HG03025 (cell line): ENCODE results near the gene TTC36.
"Not testable (repeated sequence)": the region's sequence is repeated elsewhere in the genome, so short reads cannot be mapped to it uniquely, and the experiment has no call there.

ENCODE experiments used
- ATAC-seq: cut with Tn5 transposase; IDR thresholded peaks from one replicate; pipeline ENCODE4 v1.9.1; 2021; ENCODE audit warnings: mild to moderate bottlenecking, moderate library complexity; ENCODE audit not compliant: unreplicated experiment, low FRiP score

Gene TTC36, protein sequence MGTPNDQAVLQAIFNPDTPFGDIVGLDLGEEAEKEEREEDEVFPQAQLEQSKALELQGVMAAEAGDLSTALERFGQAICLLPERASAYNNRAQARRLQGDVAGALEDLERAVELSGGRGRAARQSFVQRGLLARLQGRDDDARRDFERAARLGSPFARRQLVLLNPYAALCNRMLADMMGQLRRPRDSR

DNA sequence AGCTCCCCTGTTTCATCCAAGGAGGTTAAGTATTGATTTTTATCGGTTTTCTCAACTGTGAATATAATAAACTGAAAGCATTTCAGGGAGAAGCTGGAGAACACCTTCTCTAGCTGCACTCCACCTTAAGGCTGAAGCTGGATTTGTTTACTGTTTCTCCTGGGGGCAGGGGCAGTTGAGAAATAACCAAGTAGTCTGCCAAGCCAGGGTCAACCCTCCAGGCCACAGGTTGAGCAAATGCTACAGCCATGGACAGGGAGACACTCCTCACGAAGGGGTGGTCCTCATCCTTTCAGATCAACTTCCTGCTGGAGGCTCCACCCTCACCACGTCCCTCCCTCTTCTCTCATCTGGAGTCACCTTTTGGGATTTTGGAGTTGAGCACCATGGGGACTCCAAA lies at the start of gene TTC36:
Gene TTC36, plus strand, starts transcription at position 366 of the 400 bp plus-strand sequence. Its CDS starts 21 bp downstream, at position 387.
- no peak for ATAC-seq

DNA sequence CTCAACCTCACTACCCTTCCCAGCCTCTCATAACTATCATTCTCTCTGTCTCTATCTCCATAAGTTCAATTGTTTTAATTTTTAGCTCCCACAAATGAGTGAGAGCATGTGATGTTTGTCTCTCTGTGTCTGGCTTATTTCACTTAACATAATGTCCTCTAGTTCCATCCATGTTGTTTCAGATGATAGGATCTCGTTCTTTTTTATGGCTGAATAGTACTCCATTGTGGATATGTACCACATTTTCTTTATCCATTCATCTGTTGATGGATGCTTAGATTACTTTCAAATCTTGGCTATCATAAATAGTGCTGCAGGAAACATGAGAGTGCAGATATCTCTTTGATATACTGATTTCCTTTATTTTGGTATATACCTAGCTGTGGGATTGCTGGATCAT lies 46.0 kb upstream of the TTC36 start:
- ATAC-seq, result not testable (repeated sequence)

DNA sequence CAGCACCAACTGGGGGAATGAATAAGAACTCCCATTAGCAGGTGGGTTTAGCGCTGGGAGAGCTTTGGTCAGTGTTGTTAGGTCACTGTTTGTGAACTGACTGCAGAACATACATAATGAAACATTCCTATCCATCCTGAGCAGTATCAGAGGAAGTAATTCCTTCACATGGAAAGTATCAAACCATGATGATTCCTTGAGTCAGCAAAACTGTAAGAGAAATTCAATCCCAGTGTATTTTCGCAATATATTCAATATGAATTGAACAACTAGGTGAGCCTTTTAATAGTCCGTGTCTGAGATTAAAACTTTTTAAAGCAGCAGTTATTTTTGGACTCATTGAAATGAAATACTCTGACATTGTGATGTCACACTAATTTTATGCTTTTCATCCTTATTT lies 42.9 kb upstream of the TTC36 start:
- ATAC-seq, result no peak

DNA sequence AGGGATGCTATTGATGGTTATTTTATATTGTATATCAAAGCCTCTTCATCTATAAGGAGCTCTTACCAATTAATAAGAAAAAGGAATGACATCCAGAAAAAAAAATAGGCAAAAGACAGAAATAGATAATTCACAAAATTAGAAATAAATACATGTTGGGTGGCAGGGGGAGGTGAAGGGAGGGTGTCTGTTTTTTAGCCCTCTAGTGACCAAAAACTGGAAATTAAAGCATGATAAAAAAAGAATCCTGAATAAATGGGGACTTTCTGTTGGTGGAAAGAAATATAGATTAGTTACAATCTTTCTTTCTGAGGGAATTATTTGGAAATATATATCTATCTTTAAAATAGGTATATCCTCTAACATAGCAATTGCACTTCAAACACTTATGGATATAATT lies 42.0 kb upstream of the TTC36 start:
- ATAC-seq, result no peak

DNA sequence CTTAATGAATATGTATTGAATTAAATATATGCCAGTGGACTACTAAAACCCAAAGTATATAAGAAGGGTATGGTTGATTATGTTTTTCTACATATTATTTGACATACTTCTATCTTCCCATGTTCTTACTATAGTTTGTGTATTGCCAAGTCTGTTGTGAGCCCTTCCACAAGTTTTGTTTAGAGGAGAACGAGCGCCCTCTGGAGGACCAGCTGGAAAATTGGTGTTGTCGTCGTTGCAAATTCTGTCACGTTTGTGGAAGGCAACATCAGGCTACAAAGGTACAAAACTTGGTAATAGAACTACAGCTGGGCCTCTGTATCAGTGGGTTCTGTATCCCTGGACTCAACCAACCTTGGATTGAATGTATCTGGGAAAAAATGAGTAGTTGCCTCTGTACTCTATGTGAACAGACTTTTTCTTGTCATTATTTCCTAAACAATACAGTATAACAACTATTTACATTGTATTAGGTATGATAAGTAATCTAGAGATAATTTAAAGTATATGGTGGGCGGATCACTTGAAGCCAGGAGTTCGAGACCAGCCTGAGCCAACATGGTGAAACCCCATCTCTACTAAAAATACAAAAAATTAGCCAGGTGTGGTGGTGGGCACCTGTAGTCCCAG lies 38.7 kb upstream of the TTC36 start:
- no peak for ATAC-seq

DNA sequence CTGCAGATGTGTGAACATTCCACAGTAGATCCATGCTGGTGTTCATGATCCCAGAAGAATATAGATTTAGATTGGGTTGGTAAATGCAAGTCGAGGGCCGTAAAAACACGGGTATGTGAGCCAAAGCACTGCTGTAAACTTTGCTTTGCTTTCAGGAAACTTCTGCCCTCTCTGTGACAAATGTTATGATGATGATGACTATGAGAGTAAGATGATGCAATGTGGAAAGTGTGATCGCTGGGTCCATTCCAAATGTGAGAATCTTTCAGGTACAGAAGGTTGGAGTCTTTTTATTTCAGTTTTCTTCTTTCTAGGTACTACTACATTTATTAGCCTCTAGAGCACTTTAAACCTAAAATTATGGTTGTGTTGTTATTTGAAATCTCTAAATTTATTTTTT lies 36.2 kb upstream of the TTC36 start:
- no peak for ATAC-seq

DNA sequence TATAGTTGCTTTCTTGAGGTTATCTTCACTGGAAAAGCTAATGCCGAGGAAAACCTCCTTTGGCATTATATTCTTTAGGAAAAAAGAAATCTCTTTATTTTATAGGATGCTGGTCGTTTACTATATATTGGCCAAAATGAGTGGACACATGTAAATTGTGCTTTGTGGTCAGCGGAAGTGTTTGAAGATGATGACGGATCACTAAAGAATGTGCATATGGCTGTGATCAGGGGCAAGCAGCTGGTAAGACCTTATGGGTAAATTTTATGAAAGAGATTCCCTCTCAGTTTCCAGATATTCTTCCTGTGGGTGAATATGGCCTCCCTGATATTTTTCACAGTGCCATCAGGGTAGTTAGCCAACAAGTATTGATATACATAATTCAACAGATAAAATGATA lies 29.4 kb upstream of the TTC36 start:
- ATAC-seq, result no peak

DNA sequence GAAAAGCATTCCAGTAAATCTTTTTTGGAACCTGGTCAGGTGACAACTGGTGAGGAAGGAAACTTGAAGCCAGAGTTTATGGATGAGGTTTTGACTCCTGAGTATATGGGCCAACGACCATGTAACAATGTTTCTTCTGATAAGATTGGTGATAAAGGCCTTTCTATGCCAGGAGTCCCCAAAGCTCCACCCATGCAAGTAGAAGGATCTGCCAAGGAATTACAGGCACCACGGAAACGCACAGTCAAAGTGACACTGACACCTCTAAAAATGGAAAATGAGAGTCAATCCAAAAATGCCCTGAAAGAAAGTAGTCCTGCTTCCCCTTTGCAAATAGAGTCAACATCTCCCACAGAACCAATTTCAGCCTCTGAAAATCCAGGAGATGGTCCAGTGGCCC lies 24.1 kb upstream of the TTC36 start:
- ATAC-seq, result no peak

DNA sequence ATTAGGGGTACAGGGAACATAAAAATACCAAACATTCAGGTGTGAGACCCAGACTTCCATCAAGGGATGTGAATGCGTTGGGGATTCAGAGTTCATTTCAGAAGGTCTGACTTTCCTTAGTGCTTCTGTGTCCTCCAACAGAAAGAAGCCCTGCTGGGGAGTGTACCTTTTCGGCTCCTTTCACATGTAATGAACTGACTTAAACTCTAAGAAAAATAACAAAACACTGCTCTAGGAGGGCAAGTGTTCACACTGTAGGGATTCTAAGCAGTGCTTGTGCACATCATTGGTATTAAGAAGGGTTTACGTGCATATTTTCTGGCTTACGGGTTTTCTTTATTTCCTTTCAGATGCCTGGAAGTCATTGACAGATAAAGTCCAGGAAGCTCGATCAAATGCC lies 15.7 kb upstream of the TTC36 start:
- ATAC-seq, result no peak

DNA sequence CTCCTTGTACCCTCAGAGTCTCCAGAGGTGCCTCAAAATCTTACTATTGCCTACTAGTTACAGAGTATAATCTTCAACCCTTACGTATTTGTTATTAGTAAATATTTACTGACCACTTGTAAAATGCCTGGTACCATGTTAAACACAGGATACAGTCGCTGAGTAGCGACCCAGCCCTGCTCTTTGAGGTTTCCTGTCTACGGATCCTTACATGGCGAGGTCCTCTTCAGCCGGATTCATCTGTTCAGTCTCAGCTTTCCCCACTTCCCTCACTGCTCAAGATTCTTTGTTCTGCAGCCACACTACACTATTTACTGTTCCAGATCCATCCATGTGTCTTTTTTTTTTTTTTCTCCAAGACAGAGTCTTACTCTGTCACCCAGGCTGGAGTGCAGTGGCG lies 13.2 kb upstream of the TTC36 start:
- no peak for ATAC-seq

DNA sequence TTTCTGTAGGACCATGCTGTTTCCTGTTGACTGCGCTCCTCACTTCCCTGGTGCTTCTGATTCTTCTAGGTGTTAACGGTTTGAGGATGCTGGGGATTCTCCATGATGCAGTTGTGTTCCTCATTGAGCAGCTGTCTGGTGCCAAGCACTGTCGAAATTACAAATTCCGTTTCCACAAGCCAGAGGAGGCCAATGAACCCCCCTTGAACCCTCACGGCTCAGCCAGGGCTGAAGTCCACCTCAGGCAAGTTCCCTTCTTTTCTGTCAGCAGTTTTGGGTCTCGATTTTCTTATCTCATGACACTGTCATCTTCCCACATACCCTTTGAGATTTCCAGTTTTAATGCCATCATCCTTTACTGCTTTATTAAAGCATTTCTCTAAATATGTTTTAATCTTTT lies 7.7 kb upstream of the TTC36 start:
- ATAC-seq, result no peak

DNA sequence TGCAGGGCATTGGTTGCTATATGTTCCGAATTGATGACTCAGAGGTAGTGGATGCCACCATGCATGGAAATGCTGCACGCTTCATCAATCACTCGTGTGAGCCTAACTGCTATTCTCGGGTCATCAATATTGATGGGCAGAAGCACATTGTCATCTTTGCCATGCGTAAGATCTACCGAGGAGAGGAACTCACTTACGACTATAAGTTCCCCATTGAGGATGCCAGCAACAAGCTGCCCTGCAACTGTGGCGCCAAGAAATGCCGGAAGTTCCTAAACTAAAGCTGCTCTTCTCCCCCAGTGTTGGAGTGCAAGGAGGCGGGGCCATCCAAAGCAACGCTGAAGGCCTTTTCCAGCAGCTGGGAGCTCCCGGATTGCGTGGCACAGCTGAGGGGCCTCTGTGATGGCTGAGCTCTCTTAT lies 5.4 kb upstream of the TTC36 start:
- no peak for ATAC-seq

DNA sequence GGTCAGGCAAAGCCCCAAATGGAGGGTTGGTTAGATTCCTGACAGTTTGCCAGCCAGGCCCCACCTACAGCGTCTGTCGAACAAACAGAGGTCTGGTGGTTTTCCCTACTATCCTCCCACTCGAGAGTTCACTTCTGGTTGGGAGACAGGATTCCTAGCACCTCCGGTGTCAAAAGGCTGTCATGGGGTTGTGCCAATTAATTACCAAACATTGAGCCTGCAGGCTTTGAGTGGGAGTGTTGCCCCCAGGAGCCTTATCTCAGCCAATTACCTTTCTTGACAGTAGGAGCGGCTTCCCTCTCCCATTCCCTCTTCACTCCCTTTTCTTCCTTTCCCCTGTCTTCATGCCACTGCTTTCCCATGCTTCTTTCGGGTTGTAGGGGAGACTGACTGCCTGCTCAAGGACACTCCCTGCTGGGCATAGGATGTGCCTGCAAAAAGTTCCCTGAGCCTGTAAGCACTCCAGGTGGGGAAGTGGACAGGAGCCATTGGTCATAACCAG lies 4.7 kb upstream of the TTC36 start:
- no peak for ATAC-seq

DNA sequence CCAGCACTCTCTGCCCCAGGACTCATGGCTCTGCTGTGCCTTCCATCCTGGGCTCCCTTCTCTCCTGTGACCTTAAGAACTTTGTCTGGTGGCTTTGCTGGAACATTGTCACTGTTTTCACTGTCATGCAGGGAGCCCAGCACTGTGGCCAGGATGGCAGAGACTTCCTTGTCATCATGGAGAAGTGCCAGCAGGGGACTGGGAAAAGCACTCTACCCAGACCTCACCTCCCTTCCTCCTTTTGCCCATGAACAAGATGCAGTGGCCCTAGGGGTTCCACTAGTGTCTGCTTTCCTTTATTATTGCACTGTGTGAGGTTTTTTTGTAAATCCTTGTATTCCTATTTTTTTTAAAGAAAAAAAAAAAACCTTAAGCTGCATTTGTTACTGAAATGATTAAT lies 2.9 kb upstream of the TTC36 start:
- ATAC-seq, result no peak

DNA sequence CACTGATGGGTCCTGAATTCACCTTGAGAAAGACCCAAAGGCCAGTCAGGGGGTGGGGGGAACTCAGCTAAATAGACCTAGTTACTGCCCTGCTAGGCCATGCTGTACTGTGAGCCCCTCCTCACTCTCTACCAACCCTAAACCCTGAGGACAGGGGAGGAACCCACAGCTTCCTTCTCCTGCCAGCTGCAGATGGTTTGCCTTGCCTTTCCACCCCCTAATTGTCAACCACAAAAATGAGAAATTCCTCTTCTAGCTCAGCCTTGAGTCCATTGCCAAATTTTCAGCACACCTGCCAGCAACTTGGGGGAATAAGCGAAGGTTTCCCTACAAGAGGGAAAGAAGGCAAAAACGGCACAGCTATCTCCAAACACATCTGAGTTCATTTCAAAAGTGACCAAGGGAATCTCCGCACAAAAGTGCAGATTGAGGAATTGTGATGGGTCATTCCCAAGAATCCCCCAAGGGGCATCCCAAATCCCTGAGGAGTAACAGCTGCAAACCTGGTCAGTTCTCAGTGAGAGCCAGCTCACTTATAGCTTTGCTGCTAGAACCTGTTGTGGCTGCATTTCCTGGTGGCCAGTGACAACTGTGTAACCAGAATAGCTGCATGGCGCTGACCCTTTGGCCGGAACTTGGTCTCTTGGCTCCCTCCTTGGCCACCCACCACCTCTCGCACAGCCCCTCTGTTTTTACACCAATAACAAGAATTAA lies 2.4 kb upstream of the TTC36 start:
- ATAC-seq, result no peak

DNA sequence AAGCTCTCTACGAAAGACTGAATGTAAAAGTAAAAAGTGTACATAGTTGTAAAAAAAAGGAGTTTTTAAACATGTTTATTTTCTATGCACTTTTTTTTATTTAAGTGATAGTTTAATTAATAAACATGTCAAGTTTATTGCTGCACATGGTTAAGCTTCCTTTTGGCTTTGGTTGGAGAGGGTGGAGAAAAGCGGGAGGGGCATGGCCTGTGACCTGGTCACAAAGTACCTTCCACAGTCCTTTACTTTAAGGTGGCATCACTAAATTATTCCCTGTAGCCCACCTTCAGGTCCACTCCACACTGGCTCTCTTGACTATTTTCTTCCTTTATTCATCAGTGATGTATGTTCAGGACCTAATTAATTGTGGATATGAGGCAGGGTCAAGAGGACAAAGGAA lies 586 bp upstream of the TTC36 start:
- ATAC-seq, result no peak

DNA sequence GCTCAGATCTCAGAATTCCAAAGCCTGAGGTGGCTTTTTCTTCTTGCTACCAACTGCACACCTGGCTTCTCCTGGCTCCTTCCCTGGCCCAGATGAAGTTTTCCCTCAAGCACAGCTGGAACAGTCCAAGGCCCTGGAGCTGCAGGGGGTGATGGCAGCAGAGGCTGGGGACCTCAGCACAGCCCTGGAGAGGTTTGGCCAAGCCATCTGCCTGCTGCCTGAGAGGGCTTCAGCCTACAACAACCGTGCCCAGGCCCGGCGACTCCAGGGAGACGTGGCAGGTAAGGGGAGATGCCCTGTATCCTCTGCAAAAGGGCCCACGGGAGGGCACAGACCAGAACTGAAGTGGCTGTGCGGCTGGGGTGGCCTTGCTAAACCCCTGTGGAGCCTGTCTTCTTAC lies 1.2 kb downstream of the TTC36 start:
- no peak for ATAC-seq

DNA sequence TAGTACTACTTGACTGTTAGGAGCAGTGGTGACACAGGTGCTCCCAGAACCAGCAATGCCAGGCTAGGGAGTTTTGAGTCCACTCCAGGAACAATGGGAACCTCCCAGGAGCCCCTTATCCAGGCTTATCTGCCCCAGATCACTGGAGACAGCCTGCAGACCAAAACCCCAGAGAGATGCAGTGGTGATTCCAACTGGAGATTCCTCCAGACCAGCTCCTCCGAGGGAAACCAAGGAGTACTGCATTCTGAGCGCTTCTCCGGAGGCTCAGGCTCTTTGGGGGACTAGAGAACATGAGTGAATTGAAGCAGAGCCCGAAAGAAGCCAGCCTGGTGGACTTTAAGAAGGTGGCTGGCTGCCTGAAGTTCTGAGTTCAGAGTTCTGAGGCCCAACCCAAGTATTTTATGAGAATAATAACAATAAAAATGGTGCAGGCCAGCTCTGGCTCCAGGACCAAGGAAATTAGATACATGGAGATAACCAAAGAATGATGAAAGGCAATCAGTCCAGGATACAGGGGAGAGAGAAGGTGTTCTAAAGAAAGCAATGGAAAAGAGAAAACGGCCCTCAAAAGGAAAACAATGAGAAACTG lies 2.4 kb downstream of the TTC36 start:
- ATAC-seq, result no peak

DNA sequence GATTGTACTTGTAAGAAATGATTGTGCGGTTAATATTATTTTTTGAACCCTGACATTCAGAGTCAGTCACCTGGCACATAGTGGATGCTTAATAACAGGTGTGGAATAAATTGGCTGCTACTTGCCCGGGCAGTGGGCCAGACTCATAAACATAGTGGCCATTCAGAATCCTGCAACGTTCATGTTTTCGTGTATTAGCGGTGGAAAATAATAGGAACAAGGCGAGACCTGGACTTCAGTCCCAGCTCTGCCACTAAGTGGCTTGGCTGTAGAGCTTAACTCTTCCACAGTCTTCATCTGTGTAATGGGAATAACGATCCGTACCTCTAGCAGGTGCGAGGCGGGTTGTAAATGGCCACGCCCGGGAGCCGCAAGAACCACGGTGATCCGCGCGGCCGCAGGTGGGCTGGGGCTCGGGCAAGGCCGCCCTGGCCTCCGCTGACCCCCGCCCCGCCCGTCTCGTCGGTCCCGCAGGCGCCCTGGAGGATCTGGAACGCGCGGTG lies 3.0 kb downstream of the TTC36 start:
- ATAC-seq, result no peak

DNA sequence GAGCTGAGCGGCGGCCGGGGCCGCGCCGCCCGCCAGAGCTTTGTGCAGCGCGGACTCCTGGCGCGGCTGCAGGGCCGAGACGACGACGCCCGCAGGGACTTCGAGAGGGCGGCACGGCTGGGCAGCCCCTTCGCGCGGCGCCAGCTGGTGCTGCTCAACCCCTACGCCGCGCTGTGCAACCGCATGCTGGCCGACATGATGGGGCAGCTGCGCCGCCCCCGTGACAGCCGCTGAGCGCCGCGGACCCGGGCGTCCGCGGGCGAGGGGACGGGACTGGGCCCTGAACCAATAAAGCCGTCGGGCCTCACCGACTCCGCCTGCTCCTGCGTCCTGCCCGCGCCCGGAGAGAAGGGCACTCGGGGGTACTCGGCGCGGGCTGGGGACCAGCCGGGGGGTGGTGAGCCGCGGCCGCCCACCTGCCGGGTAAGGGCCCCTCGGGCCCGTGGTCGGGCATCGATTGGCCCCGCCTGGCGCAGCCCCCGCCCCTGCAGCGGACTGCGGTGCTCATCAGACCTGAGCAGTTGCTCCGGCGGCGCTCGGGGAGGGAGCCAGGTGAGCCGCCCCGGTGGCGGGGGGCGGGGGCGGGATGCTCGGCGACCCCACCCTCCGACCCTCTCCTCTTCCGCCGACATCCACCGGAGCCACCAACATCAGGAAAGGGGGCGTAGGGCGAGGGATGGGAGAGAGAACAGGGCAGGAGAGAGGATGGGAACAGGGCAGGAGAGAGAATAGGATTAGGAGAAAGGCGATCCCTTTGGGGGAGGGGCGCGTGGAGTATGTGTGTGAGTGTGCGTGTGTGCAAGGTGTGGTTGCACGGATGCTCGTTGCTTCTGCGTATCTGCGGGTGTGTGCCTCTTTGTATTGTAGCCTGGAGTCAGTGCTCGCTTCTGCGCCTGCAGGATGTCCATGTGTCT lies 3.7 kb downstream of the TTC36 start, which contains the start of gene TMEM25:
Gene TMEM25, plus strand, starts transcription at position 510 of the 914 bp plus-strand sequence. CDS start 610 bp downstream, outside the sequence.
- no peak for ATAC-seq
